Stimulated activated naive CD8-positive, alpha-beta T cell treated with anti-CD3 and anti-CD28 coated beads, Interleukin-15, Interleukin-2, amounts not matched to agents 100 U/mL and 50 U/mL, for 24 hours (primary cell): ENCODE measurements around the gene ATL1.
"Not testable (repeated sequence)": the region's sequence is repeated elsewhere in the genome, so short reads cannot be mapped to it uniquely, and the experiment has no call there.

ENCODE experiments used
- ATAC-seq: fragments of 150-1000 bp; cut with Tn5 transposase; one replicate; pipeline ENCODE4 v1.10.0; 2021
- DNase-seq: peaks from one replicate; pipeline ENCODE4 v3.0.0; 2021

ATL1 gene

GRCh38 chr14:50658203-50658602, 98.3 kb downstream of the ATL1 start:
- ATAC-seq = no peak
- DNase-seq = no peak

GRCh38 chr14:50659327-50659974, 99.5 kb downstream of the ATL1 start:
- ATAC-seq (no peak), DNase-seq (no peak)

- ATAC-seq, DNase-seq: not testable (repeated sequence)
Measured at GRCh38 chr14:50664579-50664978, 104.6 kb downstream of the ATL1 start.

- not testable (repeated sequence) for DNase-seq, ATAC-seq
Measured at GRCh38 chr14:50665300-50665699, 105.4 kb downstream of the ATL1 start.

GRCh38 chr14:50666772-50667683, 107.1 kb downstream of the ATL1 start:
- DNase-seq (peak; percentile 16), ATAC-seq (no peak)

- no peak for DNase-seq
- ATAC-seq = no peak
Measured at GRCh38 chr14:50667684-50667995, 107.7 kb downstream of the ATL1 start.

- ATAC-seq = peak; percentile 70
- peak; percentile 63 for DNase-seq
Measured at GRCh38 chr14:50667996-50668825, 108.3 kb downstream of the ATL1 start, which contains the start of gene SAV1. Gene SAV1 (minus strand): TSS chr14:50668306. CDS start chr14:50667967, 339 bp downstream.

- no peak for DNase-seq
- no peak for ATAC-seq
Measured at GRCh38 chr14:50668826-50669143, 108.8 kb downstream of the ATL1 start.

- DNase-seq (no peak), ATAC-seq (no peak)
Measured at GRCh38 chr14:50669441-50669986, 109.6 kb downstream of the ATL1 start.

GRCh38 chr14:50670196-50670865, 110.4 kb downstream of the ATL1 start:
- ATAC-seq = no peak

GRCh38 chr14:50670866-50671256, 110.9 kb downstream of the ATL1 start:
- no peak for DNase-seq
- no peak for ATAC-seq

More at GRCh38 chr14:50670196-50670865, 110.4 kb downstream of the ATL1 start:
- no peak for DNase-seq

- DNase-seq (no peak), ATAC-seq (no peak)
Measured at GRCh38 chr14:50675597-50675996, 115.7 kb downstream of the ATL1 start.

- peak; percentile 40 for ATAC-seq
Measured at GRCh38 chr14:50676814-50677516, 117.0 kb downstream of the ATL1 start.

GRCh38 chr14:50677527-50678063, 117.7 kb downstream of the ATL1 start:
- peak; percentile 46 for ATAC-seq
- no peak for DNase-seq

More at GRCh38 chr14:50676814-50677516, 117.0 kb downstream of the ATL1 start:
- no peak for DNase-seq

- ATAC-seq = no peak
- DNase-seq = no peak
Measured at GRCh38 chr14:50678163-50678562, 118.2 kb downstream of the ATL1 start.

GRCh38 chr14:50679674-50680073, 119.7 kb downstream of the ATL1 start:
- no peak for DNase-seq
- ATAC-seq = no peak
